ENCODE results near the gene DELE1.
A peak's percentile ranks its signal among the peaks of the same experiment; 100 is the strongest.

DNA sequence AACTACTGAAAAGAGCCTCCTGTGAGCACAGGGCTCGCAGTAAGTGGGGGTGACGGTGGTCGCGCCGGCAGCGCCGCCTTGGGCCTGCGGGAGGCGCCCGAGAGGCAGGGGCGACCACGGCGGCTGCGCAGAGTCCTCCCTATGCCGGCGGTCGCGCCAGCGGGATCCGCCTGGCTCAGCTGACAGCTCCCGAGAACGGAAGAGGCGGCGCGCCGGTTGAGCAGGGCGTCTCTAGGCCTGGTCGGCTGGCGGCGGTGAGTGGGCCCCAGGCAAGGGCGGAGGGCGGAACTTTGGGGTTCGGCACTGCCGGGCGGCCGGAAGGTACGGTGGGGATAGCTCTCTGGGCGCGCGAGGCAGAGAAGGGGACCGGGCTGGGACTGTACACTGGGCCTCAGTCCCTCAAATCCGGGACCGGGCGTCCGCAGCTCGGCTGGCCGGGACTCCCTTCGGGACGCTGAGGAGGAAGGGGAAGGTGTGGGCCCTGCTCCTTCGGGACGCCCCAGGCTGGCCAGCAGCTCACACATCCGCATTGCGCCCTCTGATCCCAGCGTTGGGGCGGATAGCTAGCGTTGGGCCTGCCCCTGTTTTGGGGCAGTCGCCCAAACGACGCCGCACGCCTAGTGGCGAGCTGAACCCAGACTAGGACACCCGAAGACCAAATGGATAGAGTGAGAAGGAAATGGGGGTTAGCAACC lies 45.4 kb downstream of the DELE1 start, which contains the start of gene RNF14:
- TF ChIP-seq, protein P1, sequence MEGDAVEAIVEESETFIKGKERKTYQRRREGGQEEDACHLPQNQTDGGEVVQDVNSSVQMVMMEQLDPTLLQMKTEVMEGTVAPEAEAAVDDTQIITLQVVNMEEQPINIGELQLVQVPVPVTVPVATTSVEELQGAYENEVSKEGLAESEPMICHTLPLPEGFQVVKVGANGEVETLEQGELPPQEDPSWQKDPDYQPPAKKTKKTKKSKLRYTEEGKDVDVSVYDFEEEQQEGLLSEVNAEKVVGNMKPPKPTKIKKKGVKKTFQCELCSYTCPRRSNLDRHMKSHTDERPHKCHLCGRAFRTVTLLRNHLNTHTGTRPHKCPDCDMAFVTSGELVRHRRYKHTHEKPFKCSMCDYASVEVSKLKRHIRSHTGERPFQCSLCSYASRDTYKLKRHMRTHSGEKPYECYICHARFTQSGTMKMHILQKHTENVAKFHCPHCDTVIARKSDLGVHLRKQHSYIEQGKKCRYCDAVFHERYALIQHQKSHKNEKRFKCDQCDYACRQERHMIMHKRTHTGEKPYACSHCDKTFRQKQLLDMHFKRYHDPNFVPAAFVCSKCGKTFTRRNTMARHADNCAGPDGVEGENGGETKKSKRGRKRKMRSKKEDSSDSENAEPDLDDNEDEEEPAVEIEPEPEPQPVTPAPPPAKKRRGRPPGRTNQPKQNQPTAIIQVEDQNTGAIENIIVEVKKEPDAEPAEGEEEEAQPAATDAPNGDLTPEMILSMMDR (IDR thresholded peaks at IDR 0.05) = peak; percentile 86 to 96 (median 95)
- TF ChIP-seq EP300 (IDR thresholded peaks at IDR 0.05) (no peak), POLR2A (IDR thresholded peaks at IDR 0.05) (peak; percentile 70 to 87)

Measured in sigmoid colon (tissue), 4 donors.